GM18508 (cell line): Measurements from ENCODE around the gene DTX4.

Experiments
- ATAC-seq: cut with Tn5 transposase; IDR thresholded peaks from one replicate; pipeline ENCODE4 v1.9.1; 2021; ENCODE audit warnings: moderate number of reproducible peaks; ENCODE audit not compliant: insufficient read depth, unreplicated experiment

DTX4 gene

DNA sequence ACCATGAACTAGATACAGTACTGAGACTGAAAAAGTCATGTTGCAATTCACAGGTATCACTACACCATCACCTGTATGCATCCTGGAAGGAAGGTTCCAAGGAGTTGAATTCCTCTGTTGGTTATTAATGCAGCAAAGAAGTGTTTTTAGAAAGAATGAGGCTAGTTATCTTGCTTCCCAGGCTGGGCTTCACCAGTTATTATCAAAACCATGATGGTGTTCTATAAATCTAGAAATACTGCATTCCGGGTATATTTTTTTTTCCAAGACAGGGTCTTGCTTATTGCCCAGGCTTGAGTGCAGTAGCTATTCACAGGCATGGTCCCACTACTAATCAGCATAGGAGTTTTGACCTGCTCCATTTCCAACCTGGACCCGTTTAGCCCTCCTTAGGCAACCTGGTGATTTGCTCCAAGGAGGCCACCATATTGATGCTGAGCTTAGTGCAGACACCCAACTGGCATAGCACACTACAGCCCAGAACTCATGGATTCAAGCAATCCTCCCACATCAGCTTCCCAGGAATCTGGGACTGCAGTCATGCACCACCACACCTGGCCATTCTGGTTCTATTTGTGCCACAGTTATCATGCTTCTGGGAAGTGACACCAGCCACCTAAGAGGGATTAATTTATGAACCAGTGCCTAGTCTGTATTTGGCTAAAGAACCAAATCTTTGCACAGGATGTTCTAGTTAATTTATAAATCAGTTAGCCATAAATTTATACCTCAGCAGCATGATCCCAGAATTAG is 42.4 kb downstream of the DTX4 start:
- ATAC-seq = no peak

DNA sequence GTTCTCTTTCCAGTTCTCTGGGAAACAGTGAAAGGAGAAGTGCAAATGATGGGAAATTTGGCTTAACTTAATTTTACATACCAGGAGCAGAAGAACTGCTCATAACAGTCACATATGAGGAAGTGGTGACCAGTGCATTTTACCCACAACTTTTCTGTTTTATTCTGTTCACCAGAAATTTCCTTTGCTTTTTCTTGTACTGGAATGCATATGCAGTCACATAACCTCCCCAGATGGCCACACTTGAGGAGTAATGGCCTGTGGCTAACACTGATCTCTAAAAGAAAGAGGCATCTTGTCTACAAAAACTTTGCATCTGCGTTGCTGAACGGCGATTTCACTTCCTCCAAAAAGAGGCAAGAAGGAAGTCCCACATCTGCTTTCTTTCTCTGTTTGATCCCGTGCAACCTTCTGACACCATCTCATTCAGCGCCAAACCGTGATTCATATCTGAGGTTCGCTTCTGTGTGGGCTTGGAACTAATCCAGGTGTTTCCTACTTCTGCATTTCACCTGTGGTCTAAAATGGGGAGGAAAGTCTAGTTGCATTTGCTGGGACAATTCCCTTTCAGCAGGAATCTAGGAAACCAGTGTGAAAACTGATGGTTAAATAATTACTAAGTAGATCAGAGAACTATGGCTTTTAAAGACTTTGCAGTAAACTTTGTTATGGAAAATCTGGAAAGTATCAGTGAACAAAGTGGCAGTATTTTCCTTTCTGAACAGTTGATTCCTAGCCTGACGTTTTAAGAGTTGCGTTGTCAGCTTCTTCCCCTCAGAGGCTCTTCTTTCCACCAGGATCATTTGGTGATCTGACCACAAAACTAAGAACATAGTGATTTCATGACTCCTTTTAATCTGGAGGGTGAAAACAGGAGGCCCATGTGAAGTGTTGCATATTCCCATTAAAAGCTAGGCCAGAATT is 45.0 kb downstream of the DTX4 start:
- ATAC-seq = peak; percentile 84

DNA sequence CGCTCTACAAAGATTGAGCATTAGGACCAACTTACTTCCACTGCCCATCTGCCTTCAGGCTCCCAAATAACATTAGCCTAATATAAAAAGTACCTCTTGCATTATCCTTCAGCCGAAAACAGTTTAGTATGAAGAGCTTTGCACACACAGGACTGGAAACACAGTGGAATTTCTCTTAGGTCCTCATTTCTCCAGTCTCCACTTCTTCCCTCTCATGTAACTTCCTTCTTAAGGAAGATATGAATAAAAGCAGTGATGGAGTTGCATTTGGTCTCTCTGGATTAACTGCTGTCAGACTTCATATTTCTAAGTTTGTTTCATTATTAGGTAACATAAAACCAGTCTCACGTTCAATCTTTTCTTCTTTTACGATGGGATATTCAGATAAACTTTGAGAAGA is 46.4 kb downstream of the DTX4 start:
- ATAC-seq = no peak

DNA sequence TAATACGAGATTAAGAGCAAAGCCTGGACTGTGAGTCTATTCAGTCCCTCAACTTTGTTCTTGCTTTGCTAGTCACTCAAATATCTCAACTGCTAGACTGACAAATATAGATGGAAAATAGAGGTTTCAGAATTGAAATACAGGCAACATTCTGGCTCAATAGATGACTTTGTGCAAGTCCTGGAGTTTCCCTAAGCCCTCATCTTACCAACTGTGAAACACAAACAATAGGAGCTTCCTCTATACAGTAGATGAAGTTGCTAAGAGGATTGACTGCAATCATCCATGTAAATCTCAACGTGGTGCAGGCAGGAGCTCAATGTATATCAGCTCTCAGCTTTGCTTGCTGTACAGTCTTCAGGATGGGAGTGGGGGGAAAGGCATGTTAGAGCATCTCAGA is 47.0 kb downstream of the DTX4 start:
- ATAC-seq = no peak

DNA sequence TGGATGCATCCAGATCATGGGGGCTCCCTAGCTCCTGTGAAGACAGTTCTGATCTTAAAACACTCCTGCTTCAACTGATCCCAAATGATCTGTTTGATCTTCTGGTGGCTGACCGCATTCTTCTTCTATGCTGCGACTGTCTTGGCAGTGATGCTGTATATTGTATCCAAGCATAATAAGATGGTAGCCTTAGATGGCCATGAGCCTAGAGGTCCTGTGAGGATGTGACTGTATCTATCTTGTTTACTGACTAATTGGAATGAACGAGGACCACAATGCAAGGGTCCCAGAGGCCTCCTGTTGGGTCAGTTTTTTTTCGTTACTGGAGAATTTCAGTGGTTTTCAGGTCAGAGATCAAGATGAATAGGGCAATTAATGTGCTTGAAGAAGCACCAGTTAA is 47.9 kb downstream of the DTX4 start:
- no peak for ATAC-seq

DNA sequence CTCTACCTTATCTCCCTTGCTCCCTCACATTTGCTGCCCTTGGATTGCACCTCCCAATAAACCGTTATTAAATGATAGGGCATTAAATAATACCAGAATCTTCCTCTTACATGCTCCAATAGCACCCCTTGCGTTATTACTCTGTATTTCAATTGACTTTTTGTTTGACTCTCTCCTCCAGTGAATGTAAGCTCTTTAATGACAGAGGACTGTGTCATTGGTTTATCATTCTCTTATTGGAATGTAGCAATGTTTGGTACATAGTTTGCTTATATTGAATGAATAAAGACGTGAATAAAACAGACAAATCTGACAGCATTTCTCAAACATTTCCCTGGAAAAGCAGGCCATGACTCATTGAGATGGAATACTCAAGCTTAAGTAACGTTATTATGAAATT is 49.5 kb downstream of the DTX4 start:
- ATAC-seq = no peak

DNA sequence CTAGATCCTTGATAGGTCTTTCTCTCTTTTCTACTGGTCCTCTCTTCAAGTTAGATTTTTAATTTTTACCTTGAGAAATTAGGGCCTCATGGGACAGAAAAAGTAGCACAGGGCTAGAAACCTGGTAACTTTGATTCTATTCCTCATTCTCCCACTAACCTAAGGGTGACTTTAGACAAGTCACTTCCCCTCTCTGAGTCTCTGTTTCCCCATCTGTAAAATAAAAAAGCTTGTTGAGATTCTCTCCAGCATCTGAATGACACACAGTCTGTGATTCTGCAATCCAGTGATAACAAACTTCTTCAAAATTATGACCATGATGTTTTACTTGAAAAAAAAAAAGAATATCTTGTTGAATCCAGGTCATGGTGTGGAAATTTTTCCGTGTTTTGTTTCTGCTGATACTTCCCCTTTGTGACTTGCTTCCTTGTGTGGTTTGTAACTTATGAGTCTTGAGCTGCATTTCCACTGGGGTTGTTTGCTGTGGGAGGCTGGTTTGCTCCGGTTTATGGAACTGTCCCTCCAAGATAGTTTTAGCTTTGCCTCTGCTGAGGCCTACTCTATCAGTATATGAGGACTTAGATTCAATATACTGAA is 50.6 kb downstream of the DTX4 start:
- ATAC-seq = no peak

DNA sequence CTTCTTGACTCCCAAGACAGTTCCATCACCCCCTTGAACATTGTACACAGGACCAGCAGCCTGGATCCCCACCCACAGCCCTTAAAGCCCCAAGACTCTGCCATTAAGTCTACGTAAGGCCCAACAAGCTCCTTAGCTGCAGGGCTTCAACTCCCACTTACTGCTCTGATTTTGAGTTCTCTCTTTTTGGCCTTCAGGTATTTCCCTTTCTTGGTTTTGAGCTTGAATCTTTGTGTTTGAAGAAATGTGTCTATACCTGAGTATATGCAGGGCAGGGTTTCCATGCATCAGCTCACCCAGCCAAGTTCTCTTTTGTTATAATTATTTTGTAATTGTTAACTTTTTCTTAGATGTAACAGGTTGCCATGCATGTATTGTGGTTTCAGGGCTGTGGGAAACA is 51.2 kb downstream of the DTX4 start:
- ATAC-seq = no peak

DNA sequence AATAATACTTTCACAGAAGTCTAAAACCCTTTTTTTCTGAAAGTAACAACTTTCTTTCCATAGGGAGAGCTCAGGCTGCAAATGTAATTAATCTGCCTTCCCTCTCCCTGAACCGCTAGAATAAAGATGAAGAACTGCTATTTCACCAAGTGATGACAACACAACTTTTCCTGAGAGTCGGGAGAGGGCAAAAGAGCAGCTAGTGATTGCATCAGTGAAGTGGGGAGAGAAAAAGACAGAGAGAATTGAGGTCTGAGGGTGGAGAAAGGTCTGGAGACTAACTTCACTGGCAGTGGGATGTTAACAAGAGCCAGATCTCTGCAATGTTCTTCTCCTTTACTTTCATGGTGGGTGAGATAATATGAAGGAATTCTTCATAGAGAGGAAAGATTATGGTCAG is 51.7 kb downstream of the DTX4 start:
- ATAC-seq = no peak

DNA sequence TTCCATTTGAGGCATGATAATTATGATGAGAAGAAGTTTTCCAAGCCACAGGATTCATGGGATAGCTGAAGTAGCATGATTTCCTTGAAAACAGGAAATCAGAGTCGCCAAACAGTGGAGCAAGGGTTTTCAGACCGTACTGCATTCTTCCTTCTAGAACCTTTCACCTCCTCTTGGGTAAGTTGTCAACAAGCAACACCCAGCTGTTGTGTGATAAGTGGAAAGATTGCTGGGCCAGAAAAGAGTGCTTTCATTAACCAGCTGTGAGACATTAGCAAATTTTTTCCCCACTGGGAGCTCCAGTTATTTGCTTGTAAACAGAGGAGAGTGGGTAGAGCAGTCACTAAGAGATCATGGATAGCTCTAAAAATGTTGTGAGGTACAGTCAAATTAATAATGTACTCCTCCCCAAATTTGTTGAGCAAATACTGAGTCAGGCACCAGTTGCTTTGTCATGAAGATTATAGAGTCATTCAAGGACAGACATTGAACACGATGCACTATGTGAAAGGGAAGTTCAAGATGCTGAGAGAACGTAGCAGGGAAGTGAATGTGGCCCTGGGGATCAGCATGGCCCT is 52.5 kb downstream of the DTX4 start:
- no peak for ATAC-seq

DNA sequence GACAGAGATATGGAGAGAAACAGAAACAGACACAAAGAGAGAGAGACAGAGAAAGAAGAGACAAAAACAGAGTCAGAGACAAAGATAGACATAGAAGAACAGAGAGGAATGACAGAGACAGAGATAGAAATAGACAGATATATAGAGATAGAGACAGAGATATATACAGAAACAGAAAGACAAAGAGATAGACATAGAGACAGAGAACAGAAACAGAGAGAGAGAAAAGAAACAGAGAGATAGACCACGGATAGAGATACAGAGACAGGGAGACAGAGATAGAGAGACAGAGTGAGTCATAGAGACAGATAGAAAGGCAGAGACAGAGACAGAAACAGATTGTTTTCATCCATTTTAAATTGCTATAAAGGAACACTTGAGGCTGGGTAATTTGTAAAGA is 53.1 kb downstream of the DTX4 start:
- ATAC-seq = no peak

DNA sequence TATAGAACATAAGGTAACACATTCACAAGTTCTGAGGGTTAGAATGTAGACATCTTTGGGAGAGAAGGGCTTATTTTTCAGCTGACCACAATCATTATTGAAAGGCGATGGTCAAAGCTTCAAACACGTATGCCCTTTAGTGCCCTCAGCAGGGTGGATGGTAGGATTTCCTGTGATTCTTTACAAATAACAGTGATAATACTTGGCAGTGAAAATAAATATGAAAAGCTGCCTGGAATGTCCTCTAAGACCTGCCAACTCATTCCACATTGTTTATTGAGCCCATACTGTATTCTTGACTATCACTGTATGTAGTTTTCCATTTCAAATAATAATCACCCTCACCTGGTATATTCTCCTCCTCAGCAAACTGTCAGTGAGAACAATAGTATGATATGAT is 54.5 kb downstream of the DTX4 start:
- ATAC-seq = no peak

DNA sequence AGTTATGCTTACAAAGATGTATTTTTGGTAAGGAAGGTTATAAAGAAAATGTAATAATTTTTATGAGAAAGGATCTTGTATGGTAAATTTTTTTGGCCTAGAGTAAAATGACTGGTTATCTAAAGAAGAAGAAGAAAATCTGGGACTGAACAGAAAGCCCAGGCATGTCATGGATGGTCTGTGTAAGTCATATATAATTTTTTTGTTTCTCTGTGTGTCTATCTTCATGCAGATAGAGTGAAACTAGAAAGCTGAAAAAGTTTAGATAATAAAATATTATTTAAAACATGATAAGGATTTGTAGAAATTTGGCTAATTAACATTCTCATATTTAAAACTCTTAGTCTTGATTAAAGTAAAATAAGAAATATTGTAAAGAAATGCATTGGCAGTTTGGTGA is 68.4 kb downstream of the DTX4 start:
- ATAC-seq = no peak

DNA sequence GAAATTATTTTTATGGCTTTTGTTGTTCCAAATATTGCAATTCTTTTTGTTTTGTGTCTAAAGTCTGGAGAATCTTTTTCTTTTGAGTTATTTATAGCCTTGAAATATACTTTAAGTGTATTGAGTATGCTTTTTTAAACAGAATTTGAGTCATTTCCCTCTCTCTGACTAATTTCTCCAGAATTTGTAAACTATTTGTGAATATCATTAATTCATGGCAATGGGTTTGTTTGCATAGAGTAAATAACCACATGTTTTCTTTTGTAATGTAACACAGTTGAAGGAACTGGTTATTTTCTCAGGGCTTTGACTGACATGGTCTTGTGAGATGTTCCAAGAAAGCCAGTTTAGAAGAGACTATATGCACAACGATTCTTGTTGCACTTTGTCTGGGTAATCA is 71.7 kb downstream of the DTX4 start:
- no peak for ATAC-seq

DNA sequence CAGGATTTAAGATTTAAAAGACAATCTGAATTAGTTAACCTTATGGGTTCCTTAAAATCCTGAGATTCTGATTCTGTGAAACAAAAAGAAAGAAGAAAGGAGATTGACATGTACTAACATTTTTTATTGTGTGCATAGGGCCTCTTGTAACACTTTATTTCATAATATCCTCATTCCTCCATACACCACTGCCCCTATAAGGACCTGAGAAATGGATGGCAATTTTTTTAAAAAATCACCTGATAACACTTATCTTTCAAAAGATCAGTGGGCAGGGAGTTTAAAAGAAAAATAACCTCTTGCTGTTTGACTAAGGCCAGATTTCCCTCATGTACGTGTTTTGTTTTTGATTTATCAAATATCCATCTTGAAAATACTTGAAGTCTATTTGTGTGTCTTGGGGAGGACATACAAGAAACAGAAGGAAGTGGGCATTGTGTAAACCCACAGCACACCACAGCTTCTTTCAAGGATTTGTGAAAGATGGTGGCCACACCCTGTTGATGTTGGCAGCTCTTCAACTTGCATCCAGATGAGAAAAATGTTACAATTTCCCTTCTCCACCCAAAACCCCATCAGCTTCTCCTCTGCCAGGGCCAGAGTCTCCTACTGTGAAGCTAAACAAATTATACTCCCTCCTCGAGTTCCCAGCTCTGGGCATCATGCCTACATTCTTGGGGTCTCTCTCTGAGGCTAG is 75.7 kb downstream of the DTX4 start:
- ATAC-seq = no peak

DNA sequence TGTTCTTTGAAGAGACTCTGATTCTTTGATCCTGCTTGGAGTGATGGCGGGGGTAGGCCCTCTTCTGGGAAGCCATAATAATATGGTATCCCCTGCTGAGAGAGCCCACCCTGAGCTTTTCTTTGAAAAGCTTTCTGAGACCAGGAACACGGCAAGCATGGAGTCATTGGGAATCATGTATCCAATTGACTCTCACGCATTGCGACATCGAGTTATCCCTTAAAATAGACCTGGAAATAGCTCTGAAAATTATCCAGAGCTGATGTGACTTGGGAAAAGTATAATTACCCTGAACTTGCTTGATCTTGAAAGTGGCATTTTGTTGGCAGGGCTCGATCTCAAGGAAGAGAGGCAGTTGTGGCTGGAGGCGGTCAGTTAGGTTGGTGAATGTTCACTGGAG is 77.6 kb downstream of the DTX4 start:
- no peak for ATAC-seq

DNA sequence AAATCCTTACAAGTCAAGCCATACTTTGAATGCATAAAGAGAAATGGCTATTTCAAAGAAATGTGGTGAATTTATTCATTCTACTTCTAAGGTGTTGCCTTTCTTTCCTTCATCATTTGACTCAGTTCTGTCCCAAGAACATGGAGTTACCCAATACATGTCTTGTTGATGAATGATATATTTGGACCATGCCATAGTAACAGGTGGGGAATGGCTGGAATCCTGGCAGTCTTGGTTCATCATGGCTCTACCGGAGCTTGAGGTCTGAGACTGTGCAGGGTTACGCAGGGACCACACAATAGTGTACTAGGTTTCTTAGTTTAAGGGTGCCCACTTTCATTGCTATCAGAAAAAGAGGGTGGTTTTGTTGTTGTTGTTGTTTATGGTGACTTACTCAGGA is 81.1 kb downstream of the DTX4 start:
- no peak for ATAC-seq

DNA sequence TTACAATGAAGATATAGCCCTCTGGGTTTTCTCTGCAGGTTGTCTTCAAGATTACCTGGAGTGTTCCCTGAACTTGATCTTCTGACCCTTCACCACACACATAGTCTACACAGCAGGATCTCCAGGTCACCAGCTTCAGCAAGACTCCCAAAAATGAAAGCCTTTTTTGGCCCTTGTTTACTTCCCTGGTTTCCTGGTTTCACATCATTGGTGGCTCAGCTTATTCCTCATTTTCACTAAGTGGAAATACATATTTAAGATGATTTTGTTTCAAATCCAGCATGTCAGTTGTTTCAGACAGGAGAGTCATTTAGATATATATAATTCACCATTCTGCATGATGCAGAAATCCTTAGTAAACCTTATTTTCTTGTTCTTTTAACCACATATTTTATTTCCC is 82.4 kb downstream of the DTX4 start:
- ATAC-seq = no peak

DNA sequence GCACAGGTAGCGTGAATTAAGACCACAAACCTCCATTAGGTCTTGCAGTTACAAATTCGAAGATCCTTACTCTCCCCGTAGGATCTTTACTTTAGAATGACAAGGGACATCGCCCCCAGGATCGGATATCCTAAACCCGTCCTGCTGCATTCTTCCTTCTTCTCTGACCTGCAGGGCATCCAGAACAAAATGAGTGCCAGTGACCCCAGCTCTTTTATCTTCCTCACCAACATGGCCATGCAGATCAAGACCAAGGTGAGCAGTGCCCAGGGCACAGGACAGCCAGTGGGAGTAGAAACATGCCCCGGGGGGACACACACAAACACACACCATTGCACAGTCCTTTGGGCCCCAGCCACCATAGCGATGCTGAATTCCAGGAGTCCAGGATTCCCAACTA is 83.3 kb downstream of the DTX4 start:
- no peak for ATAC-seq
